Trophoblast cell (in vitro differentiated cells and primary cell): Measurements from ENCODE around the gene RFX2.
A peak's percentile ranks its signal among the peaks of the same experiment; 100 is the strongest.

Source experiments
- DNase-seq, 2 donors: peaks; one replicate each; pipeline ENCODE4 v3.0.0-alpha.2; 2016
- H2AFZ ChIP-seq: 2 replicates; pipeline ENCODE4 v1.6.1; 2013; ENCODE audit warnings: low read length, moderate library complexity, mild to moderate bottlenecking; ENCODE audit not compliant: insufficient read depth, poor library complexity
- H2AK5ac ChIP-seq: 2 replicates; pipeline ENCODE4 v1.6.1; 2013; ENCODE audit warnings: mild to moderate bottlenecking, low read length
- H2BK120ac ChIP-seq: 2 replicates; pipeline ENCODE4 v1.6.1; 2013; ENCODE audit warnings: low read length, mild to moderate bottlenecking, moderate library complexity; ENCODE audit not compliant: insufficient read depth, poor library complexity
- H2BK12ac ChIP-seq: 2 replicates; pipeline ENCODE4 v1.6.1; 2013; ENCODE audit warnings: mild to moderate bottlenecking, low read length, moderate library complexity
- H2BK5ac ChIP-seq: 2 replicates; pipeline ENCODE4 v1.6.1; 2013; ENCODE audit warnings: low read length, low read depth, moderate library complexity, mild to moderate bottlenecking; ENCODE audit not compliant: poor library complexity
- H3K14ac ChIP-seq: 2 replicates; pipeline ENCODE4 v1.6.1; 2013; ENCODE audit warnings: mild to moderate bottlenecking, low read length
- H3K18ac ChIP-seq: 2 replicates; pipeline ENCODE4 v1.6.1; 2013; ENCODE audit warnings: mild to moderate bottlenecking, low read length
- H3K23ac ChIP-seq: 2 replicates; pipeline ENCODE4 v1.6.1; 2013; ENCODE audit warnings: low read length
- H3K27ac ChIP-seq: 2 replicates; pipeline ENCODE4 v1.5.1; 2013; ENCODE audit warnings: low read depth, mild to moderate bottlenecking, inconsistent platforms, low read length, moderate library complexity
- H3K27me3 ChIP-seq: 2 replicates; pipeline ENCODE4 v1.6.1; 2013; ENCODE audit warnings: inconsistent platforms, mild to moderate bottlenecking, low read length, moderate library complexity; ENCODE audit not compliant: insufficient read depth
- H3K36me3 ChIP-seq, 2 experiments: 1 replicate in 1 of 2; 2 replicates in 1 of 2; pipeline ENCODE4 v1.6.1; 2013; ENCODE audit warnings: low read length in 2 of 2, mild to moderate bottlenecking in 2 of 2, moderate library complexity in 1 of 2; ENCODE audit not compliant: insufficient read depth in 2 of 2, control insufficient read depth in 1 of 2
- H3K4ac ChIP-seq: 2 replicates; pipeline ENCODE4 v1.6.1; 2013; ENCODE audit warnings: low read depth, mild to moderate bottlenecking, low read length, moderate library complexity
- H3K4me1 ChIP-seq, 2 experiments: 1 replicate in 1 of 2; 2 replicates in 1 of 2; pipeline ENCODE4 v1.6.1; 2013; ENCODE audit warnings: low read length in 2 of 2, mild to moderate bottlenecking in 2 of 2, moderate library complexity in 1 of 2; ENCODE audit not compliant: insufficient read depth in 2 of 2, control insufficient read depth in 1 of 2
- H3K4me2 ChIP-seq: 2 replicates; pipeline ENCODE4 v1.6.1; 2013; ENCODE audit warnings: inconsistent platforms, mild to moderate bottlenecking, low read length, moderate library complexity
- H3K4me3 ChIP-seq: 2 replicates; pipeline ENCODE4 v1.5.1; 2013; ENCODE audit warnings: mild to moderate bottlenecking, low read depth, low read length, inconsistent platforms
- H3K79me1 ChIP-seq: one replicate; pipeline ENCODE4 v1.6.1; 2013; ENCODE audit warnings: low read length
- H3K79me2 ChIP-seq: 2 replicates; pipeline ENCODE4 v1.6.1; 2013; ENCODE audit warnings: low read length, mild to moderate bottlenecking; ENCODE audit not compliant: control insufficient read depth, insufficient read depth, poor library complexity
- H3K9ac ChIP-seq: 2 replicates; pipeline ENCODE4 v1.6.1; 2013; ENCODE audit warnings: mild to moderate bottlenecking, low read length
- H3K9me3 ChIP-seq: 2 replicates; pipeline ENCODE4 v1.6.1; 2013; ENCODE audit warnings: low read depth, mild to moderate bottlenecking, control low read depth, inconsistent platforms, low read length; ENCODE audit not compliant: insufficient read depth
- H4K12ac ChIP-seq: 2 replicates; pipeline ENCODE4 v1.6.1; 2013; ENCODE audit warnings: low read depth, mild to moderate bottlenecking, low read length, moderate library complexity
- H4K8ac ChIP-seq: 2 replicates; pipeline ENCODE4 v1.6.1; 2013; ENCODE audit warnings: low read depth, mild to moderate bottlenecking, low read length, moderate library complexity
- H4K91ac ChIP-seq: one replicate; pipeline ENCODE4 v1.6.1; 2013; ENCODE audit warnings: low read depth, mild to moderate bottlenecking, low read length, moderate library complexity
- WGBS: extraction: QIAGEN DNeasy Blood & Tissue Kit; methylation state at CpG from one replicate; pipeline ENCODE4 v1.1.7; 2013; ENCODE audit warnings: missing lambda C conversion rate; ENCODE audit not compliant: insufficient read length, insufficient coverage; ENCODE audit errors: extremely low coverage; 5-methylcytosine and 5-hydroxymethylcytosine counted together

The RFX2 gene

DNA sequence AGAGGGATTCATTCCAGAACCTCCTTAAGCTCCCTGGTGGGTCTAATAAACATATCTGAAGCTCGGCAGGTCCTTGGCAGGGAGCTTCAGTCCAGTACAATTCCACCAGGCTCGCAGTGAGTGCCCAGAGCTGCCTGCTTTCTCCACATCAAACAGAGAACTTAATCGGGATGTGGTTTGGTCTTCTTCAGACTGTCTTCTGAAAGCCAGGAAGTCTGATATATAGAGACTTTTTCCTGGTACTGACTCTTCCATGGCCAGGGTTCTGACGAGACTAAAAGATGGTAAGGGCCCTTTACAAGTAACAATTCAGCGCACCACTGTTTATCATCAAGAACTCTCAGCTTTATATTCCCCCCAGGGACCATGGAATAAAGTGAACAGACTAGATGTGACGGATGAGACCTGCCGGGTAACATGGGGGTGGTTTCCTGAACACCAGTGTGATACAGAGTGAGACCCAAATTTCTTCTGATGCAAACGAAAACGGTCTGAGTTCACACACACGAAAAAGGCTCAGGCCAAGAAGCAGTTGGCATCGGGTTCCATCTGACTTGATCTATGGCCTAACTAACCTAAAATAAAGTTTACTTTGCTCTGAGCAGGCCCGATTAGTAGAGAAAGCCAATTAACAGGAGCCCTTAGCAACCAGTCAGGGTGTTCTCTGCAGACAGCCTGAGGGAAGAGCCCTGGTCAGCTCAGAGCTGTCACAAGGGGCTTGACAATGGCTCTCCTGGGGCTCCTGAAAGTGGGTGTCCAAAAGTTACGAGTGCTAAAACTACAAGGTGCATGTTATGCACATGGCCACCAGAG, 161.3 kb downstream of the RFX2 start:
- H2AK5ac ChIP-seq = no peak overlapping the region
- no peak overlapping the region for H3K18ac ChIP-seq

GRCh38 chr19:5947435-5947834, 162.9 kb downstream of the RFX2 start:
- Histone ChIP-seq H3K4me3 (no peak overlapping the region), H3K79me1 (no peaks in the 10 kb centered on the region), H4K8ac (no peak overlapping the region), H4K91ac (no peak overlapping the region), H2AK5ac (no peak overlapping the region), H3K9ac (no peak overlapping the region), H3K27me3 (no peaks in the 10 kb centered on the region), H2BK12ac (no peak overlapping the region), H3K4ac (no peak overlapping the region), H3K18ac (no peak overlapping the region), H2BK120ac (no peak overlapping the region), H3K4me1 (peaks cover 8 to 13% of the 10 kb centered on the region in 2 experiments), H2AFZ (no peak overlapping the region), H3K9me3 (no peaks in the 10 kb centered on the region), H3K14ac (no peak overlapping the region), H3K27ac (no peak overlapping the region), H3K36me3 (peaks cover 20 to 28% of the 10 kb centered on the region in 2 experiments), H4K12ac (no peak overlapping the region), H2BK5ac (no peak overlapping the region), H3K23ac (no peak overlapping the region), H3K4me2 (no peak overlapping the region), H3K79me2 (no peaks in the 10 kb centered on the region)
- no CpG with 5 or more reads among the region's 13 CpGs for WGBS
- DNase-seq = peak; percentile 14 to 47

More for the DNA sequence above, 161.3 kb downstream of the RFX2 start:
- Histone ChIP-seq H3K14ac (no peak overlapping the region), H3K4me2 (no peak overlapping the region), H4K8ac (no peak overlapping the region), H3K9ac (no peak overlapping the region), H3K79me1 (no peaks in the 10 kb centered on the region), H3K4ac (no peak overlapping the region), H3K36me3 (peaks cover 18 to 28% of the 10 kb centered on the region in 2 experiments), H4K91ac (no peak overlapping the region), H2BK120ac (no peak overlapping the region), H3K4me1 (peaks cover 8 to 14% of the 10 kb centered on the region in 2 experiments), H3K27ac (no peak overlapping the region), H3K79me2 (no peaks in the 10 kb centered on the region), H2BK12ac (no peak overlapping the region), H2BK5ac (no peak overlapping the region), H3K23ac (no peak overlapping the region), H3K9me3 (no peaks in the 10 kb centered on the region), H3K4me3 (no peak overlapping the region), H4K12ac (no peak overlapping the region), H2AFZ (no peak overlapping the region), H3K27me3 (no peaks in the 10 kb centered on the region)
- DNase-seq = no peak
- no CpG with 5 or more reads among the region's 13 CpGs for WGBS

- DNase-seq = no peak
- H3K4me2 ChIP-seq = no peak overlapping the region
- no peak overlapping the region for H2AK5ac ChIP-seq
- no peak overlapping the region for H3K14ac ChIP-seq
- no peaks in the 10 kb centered on the region for H3K79me1 ChIP-seq
- H3K4me3 ChIP-seq = no peak overlapping the region
- no peak overlapping the region for H3K4ac ChIP-seq
- no peak overlapping the region for H2BK5ac ChIP-seq
- H3K79me2 ChIP-seq = no peaks in the 10 kb centered on the region
- no CpG with 5 or more reads among the region's 10 CpGs for WGBS
- peaks cover 34% of the 10 kb centered on the region in 2 experiments for H3K36me3 ChIP-seq
- no peak overlapping the region for H2BK12ac ChIP-seq
- peak overlapping the region; percentile 20 for H3K18ac ChIP-seq
- H3K27me3 ChIP-seq = no peaks in the 10 kb centered on the region
- no peak overlapping the region for H4K91ac ChIP-seq
- H4K8ac ChIP-seq = no peak overlapping the region
- H4K12ac ChIP-seq = no peak overlapping the region
- no peak overlapping the region for H3K27ac ChIP-seq
- H2BK120ac ChIP-seq = no peak overlapping the region
- no peak overlapping the region for H2AFZ ChIP-seq
- H3K9me3 ChIP-seq = no peaks in the 10 kb centered on the region
- H3K23ac ChIP-seq = no peak overlapping the region
- no peak overlapping the region for H3K9ac ChIP-seq
- peaks cover 3% of the 10 kb centered on the region in 2 experiments for H3K4me1 ChIP-seq
These were observed 166.7 kb downstream of the RFX2 start for GRCh38 chr19:5943623-5944022.
